Umbilical cord (tissue), 2 donors: Measurements from ENCODE around the gene HOXD13. TPM values are rescaled to one million over a fixed set of nuclear protein-coding genes. Genes with fewer than 3 reads are reported as not detected.
A peak's percentile ranks its signal among the peaks of the same experiment; 100 is the strongest.

ENCODE experiments used
- DNase-seq: peaks from one replicate; pipeline ENCODE4 v3.0.0-alpha.2; 2015; ENCODE audit warnings: low spot score
- total RNA-seq: library from RNA; depleted of rRNA; stranded (reverse); fragments of >200 nt; gene quantifications from one replicate; pipeline ENCODE4 v1.2.3, GENCODE V29; 2014; ENCODE audit warnings: low replicate concordance; ENCODE audit not compliant: insufficient read depth

Gene HOXD13
- total RNA-seq, 1 donor from 2014 or later = 4.8 TPM

- no peak for DNase-seq
Observed at GRCh38 chr2:176093145-176093897, 800 bp downstream of the HOXD13 start.

GRCh38 chr2:176093898-176094249 lies 1.4 kb downstream of the HOXD13 start:
- DNase-seq = no peak

- DNase-seq = no peak
Observed at GRCh38 chr2:176094349-176094748, 1.8 kb downstream of the HOXD13 start.

- no peak for DNase-seq
Observed at GRCh38 chr2:176095421-176095820, 2.9 kb downstream of the HOXD13 start.

DNA sequence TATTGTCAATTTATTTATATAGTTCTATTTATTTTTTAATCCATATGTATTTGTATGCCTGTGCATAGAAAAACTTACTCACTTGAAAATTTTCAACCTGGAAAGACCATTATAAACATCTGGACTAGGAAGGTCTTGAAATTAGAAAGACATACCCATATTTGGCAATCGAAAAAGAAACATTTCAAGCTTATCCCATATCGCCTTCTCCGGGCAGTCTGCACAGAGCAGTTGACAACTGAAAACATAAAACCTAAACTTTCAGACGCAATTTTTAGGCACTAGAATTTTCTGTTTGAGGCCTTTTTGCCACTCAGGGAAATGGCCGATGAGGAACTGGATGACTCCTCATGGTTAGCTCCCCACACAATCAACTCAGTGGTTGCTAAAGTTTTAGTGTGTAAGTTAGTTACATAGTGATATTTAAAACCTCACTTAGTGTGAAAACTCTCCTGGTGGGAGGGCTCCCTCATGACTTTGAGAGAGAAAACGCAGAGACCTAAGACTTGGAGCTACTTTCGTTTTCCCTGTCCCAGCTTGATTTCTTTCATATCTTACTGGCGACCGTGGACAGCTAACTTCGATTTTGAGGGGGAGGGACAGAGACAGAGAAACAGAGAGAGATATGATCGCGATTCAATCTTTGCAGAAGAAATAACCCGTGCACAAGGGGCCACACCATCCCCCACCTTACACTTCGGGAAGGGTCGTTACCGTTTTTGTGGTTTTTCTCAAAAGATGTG lies 3.9 kb downstream of the HOXD13 start:
- DNase-seq = peak; percentile 38

DNA sequence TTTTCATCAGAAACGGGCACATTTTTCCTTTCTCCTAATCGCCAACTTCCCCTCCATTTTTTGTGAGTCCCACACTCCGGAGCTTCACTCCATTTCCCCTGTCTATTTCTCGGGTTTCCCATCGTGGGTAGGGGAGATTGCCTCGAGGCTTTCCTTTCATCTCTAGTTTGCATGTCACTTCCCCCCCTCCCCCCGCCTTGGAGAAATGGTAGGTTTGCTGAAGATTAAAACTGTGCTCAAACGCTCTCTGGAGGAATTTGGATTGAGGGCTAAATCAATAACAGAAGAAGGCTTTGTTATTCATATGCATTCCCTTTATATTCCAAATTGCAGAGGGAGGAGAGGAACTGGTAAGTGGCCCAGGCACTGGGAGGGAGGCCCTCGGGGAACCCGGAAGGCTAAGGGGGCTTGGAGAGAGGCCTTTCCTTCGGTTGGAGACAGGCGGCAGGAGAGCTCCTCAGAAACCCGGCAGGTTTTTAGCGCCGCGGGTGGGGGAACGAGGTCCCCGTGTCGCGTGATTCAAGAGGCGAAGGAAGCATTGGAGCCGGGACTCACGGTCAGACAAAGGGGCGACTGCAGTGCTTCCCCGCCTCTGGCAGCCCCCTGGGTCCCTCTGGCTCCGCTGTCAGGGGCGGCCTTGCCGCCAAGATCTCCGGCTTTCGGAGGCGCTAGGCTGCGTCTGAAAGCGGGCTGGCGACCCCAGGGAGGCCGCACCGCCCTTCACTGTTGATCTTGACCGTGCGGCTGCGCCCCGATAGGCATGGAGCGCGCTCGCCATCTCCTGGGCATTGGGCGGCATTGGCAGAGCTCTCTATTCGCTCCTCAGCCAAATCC lies 4.7 kb downstream of the HOXD13 start:
- DNase-seq = peak; percentile 84

GRCh38 chr2:176097820-176098365 lies 5.4 kb downstream of the HOXD13 start:
- DNase-seq = no peak

DNA sequence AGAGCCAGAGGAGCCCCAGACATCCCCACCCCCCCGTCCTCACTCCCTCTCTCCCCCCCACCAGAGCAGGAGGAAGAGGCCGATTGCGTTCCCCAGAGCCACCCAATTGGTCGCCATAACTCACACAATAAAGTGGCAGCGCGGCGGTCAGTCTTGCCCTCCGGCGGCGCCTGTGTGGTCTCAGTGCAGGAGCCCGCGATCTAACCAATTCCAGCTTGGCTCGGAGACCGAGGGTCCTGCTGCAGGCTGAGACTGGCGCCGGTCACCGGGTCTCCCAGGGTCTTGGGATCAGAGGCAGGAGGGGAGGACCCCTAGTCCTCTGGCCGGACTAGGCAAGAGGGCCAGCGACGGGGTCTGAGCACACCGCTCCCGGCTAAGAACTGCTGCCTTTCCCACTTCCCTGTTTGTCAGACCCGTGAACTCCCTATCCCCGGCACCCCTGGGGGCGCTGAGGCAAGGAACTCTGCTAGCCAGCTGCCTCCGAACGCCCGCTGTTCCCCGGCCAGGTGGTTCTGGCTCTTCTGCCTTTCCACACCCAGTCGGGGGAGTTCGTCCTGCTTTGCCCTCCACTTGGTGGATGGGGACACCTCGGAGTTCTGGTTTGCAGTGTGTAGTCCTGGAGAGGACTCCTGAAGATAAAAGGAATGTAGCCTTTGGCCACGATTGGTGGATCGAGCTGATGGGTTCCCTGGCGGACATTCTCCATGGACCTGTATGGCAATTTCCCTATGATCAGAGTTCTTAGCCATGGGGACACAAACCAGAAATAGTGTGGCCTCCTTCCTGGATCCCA lies 6.0 kb downstream of the HOXD13 start:
- no peak for DNase-seq

- no peak for DNase-seq
Observed at GRCh38 chr2:176099159-176099727, 6.7 kb downstream of the HOXD13 start.

DNA sequence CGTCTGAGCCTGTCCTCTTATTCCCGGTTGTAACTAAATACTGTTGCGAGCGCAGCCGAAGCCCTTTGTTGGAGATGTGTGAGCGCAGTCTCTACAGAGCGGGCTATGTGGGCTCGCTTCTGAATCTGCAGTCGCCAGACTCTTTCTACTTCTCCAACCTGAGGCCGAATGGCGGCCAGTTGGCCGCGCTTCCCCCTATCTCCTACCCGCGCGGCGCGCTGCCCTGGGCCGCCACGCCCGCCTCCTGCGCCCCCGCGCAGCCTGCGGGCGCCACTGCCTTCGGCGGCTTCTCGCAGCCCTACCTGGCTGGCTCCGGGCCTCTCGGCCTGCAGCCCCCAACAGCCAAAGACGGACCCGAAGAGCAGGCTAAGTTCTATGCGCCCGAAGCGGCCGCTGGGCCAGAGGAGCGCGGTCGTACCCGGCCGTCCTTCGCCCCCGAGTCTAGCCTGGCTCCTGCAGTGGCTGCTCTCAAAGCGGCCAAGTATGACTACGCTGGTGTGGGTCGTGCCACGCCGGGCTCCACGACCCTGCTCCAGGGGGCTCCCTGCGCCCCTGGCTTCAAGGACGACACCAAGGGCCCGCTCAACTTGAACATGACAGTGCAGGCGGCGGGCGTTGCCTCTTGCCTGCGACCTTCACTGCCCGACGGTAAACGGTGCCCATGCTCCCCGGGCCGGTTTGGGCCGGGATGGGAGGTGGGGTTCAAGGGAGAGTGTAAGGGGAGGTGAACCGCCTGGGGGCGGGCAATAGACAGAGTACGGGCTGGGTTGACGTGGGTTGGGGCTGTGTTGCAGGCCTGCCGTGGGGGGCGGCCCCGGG lies 7.4 kb downstream of the HOXD13 start, which contains the start of gene HOXD12:
HOXD12 (plus strand) TSS at position 68 of the 819 bp plus-strand sequence; CDS start at position 75, 7 bp downstream.
- no peak for DNase-seq

DNA sequence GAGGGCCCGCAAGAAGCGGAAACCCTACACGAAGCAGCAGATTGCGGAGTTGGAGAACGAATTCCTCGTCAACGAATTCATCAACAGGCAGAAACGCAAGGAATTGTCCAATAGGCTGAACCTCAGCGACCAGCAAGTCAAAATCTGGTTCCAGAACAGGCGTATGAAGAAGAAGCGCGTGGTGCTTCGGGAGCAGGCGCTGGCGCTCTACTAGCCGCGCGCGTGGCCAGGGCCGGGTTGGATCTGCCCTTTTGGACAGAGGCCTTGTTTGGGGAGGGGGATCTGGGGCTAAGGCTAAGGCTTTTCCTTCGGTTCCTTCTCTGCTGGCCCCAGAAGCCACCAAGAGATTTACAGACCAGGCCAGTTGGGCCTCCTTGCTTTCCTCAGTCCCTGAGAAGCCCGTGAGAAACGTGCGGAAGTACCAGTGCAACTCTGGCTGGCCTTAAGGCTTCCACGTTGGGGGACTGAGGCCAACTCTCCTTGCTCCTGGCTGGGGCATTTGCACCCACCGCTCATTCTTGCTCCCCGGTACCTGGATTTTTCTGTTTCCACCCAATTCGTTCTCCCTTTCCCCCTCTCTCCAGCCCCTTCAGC lies 8.1 kb downstream of the HOXD13 start:
- no peak for DNase-seq

DNA sequence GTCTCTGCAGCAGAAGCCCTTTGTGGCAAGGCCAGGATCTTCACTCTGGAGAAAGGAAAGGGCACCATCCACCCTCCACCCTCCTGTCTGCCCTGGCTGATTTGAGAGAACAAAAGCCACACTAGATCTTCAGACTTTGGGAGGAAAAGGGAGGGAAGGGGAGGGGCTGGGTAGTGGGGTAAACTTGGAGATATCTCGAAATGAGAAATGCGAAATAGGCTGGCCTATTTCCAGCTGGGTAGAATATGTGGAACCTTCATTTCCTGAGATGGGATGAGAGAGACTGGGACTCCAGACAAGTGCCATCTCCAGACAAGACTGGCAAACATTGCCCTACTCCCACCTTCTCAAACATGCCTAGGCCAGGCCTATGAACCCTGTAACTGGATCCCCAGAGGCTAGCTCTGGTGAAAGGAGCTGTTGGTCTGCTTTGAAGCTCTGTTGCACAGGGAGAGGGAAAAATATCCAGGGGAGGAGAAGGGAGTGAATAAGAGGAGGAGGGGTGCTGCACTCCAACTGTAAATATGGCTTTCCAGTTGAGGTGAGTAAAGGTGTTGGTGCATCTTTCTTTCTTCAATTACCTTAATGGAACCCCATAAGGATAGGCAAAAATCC lies 8.8 kb downstream of the HOXD13 start:
- DNase-seq = no peak

DNA sequence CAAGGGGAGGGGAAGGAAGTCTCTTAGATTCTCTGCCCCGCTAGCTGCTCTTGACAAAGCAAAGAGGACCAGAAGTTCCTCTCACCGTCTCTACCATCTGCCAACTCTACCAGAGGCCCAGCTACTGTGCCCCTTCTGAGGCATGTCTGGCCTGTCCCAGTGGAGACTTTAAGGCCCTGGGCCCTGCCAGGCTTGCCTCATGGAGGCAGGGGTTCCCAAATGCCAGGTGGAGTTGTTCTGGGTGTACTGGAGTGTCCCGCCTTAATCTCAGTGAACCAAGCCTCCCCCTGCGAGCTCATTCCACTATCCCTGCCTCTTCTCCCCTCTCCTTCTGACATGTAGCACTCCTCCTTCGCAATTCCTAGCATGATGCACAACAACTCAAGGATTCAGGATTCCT lies 9.3 kb downstream of the HOXD13 start:
- no peak for DNase-seq

DNA sequence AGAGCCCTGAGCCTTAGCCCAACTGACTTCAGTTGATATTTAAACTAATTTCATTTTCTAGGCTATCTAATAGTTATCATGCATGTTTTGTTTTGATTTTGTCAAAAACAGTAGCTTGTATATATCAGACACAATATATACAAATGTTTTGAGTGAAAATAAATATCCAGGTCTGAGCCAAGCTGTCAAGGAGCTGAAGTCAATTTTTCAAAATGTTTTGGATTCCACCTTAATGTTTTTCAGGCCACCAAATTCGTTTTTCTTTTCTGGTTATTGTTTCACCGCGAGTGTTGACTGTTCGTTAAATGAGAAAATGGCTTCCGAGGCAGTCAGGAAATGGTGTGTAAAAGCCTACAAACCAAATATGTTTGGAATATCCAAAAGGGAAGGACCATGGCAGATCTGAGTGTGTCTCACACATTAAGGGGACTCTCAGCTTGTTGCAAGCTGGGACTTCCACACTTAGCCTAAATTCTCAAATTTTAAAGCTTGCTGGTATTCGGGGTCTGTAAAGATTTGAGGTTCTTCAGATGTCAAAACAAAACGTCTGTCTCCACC lies 9.9 kb downstream of the HOXD13 start:
- no peak for DNase-seq

DNA sequence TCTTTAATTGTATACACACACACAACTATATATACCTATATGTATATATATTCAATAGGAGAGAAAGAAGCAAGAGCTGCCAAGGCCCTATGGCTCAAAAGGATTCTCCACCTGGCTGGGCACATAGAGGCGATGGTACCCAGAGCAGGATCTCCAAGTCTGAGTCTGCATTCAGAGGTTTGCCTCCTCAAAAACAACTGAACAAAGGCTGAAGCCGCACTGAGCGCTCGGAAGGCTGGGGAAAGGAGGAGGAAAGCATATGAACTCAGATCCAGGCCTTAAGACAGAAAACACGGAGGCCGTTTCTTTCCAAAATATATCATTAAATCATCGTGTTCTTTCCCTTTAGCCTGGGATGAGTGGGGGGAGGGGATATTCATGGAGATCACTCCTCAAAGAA lies 10.7 kb downstream of the HOXD13 start:
- peak; percentile 33 for DNase-seq

DNA sequence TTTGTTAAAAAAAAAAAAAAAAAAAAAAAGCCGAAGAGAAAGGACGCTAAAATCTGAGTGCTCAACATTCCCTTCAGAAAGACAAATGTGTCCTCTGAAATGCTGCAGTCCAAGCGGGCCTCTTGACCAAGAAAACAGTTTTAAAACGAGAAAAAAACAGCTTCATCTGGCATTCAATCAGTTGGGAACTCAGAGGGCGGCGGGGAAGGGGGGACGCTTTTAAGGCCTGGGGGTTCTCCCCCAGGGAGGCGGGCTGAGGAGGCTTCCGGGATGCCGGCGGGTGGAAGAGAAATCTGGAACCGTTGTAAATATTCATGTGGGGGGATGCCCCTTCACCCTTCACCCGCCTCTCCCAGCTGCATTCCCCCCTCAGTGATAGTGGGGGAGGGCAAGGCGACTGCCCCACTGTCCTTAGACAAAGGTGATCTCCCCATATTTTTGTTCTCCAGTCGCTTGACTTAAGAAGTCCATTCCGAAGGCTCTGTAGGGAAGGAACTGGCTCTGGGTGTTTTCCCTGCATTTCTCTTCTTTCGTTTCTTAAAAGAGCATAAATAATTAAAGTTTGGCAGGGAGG lies 11.3 kb downstream of the HOXD13 start:
- peak; percentile 51 for DNase-seq

- DNase-seq = peak; percentile 94
Observed at GRCh38 chr2:176104316-176105077, 12.0 kb downstream of the HOXD13 start.
